HPDE6-E6E7 (cell line): ENCODE results near the gene GRM2.

ENCODE experiments used
- DNase-seq: peaks from one replicate; pipeline ENCODE4 v3.0.0; 2011; ENCODE audit warnings: missing footprints; ENCODE audit errors: extremely low spot score

The GRM2 gene

GRCh38 chr3:51706788-51707731 lies at the start of gene GRM2:
Gene GRM2, plus strand, starts transcription at chr3:51707068. Its CDS starts 1,916 bp downstream, at chr3:51708984.
- DNase-seq = peak; percentile 50

- no peak for DNase-seq
These were observed 49.6 kb upstream of the GRM2 start for GRCh38 chr3:51657234-51657633.

GRCh38 chr3:51659942-51660341 lies 46.9 kb upstream of the GRM2 start:
- DNase-seq = no peak

- DNase-seq = no peak
These were observed 44.4 kb upstream of the GRM2 start for GRCh38 chr3:51662456-51662855.

GRCh38 chr3:51668756-51669155 lies 38.1 kb upstream of the GRM2 start:
- DNase-seq = no peak

- DNase-seq = no peak
These were observed 37.4 kb upstream of the GRM2 start for GRCh38 chr3:51669241-51670052.

- DNase-seq = no peak
These were observed 36.6 kb upstream of the GRM2 start for GRCh38 chr3:51670053-51670822.

- DNase-seq = no peak
These were observed 35.8 kb upstream of the GRM2 start, which contains the start of gene TEX264 for GRCh38 chr3:51670823-51671733. Gene TEX264, plus strand, starts transcription at chr3:51671252. Its CDS starts 3,053 bp downstream, at chr3:51674305.

- no peak for DNase-seq
These were observed 35.0 kb upstream of the GRM2 start for GRCh38 chr3:51671734-51672475.

- no peak for DNase-seq
These were observed 33.6 kb upstream of the GRM2 start for GRCh38 chr3:51673181-51673801.

- no peak for DNase-seq
These were observed 32.8 kb upstream of the GRM2 start for GRCh38 chr3:51673802-51674654.

GRCh38 chr3:51675201-51675611 lies 31.7 kb upstream of the GRM2 start:
- DNase-seq = no peak

- no peak for DNase-seq
These were observed 30.7 kb upstream of the GRM2 start for GRCh38 chr3:51676102-51676640.

- no peak for DNase-seq
These were observed 29.5 kb upstream of the GRM2 start for GRCh38 chr3:51677358-51677757.

GRCh38 chr3:51678186-51678585 lies 28.7 kb upstream of the GRM2 start:
- DNase-seq = no peak

- no peak for DNase-seq
These were observed 28.2 kb upstream of the GRM2 start for GRCh38 chr3:51678641-51679040.

- DNase-seq = no peak
These were observed 27.6 kb upstream of the GRM2 start for GRCh38 chr3:51679318-51679717.

GRCh38 chr3:51679777-51680176 lies 27.1 kb upstream of the GRM2 start:
- no peak for DNase-seq
